GM12864 (cell line): ENCODE results near the gene GIGYF1.

Experiments used
- DNase-seq: peaks from one replicate; pipeline ENCODE4 v3.0.0-alpha.2; 2011; ENCODE audit warnings: low read depth
- H3K4me3 ChIP-seq: 2 replicates; pipeline ENCODE4 v1.5.1; 2011; ENCODE audit warnings: mild to moderate bottlenecking, low read depth, low read length, control low read depth
- TF ChIP-seq, protein P1 (sequence below): IDR thresholded peaks from 2 replicates; pipeline ENCODE4 v1.5.1; 2011; ENCODE audit warnings: low read depth, mild to moderate bottlenecking, moderate library complexity, low read length, control low read depth, inconsistent platforms; ENCODE audit errors: missing control alignments

Gene GIGYF1

DNA sequence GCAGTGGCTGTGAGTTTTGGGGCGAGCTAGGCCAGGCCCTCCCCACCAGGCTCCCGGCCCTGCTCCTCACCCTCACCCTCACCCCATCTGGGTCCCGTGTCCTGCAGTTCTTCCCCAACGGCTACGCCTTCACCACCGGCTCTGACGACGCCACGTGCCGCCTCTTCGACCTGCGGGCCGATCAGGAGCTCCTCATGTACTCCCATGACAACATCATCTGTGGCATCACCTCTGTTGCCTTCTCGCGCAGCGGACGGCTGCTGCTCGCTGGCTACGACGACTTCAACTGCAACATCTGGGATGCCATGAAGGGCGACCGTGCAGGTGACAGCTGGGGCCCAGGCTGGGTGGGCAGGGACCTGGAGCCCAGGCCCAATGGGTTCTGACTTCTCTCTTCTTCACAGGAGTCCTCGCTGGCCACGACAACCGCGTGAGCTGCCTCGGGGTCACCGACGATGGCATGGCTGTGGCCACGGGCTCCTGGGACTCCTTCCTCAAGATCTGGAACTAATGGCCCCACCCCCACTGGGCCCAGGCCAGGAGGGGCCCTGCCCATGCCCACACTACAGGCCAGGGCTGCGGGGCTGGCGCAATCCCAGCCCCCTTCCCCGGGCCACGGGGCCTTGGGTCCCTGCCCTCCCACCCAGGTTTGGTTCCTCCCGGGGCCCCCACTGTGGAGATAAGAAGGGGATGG lies 15.6 kb downstream of the GIGYF1 start:
- TF ChIP-seq, protein P1, sequence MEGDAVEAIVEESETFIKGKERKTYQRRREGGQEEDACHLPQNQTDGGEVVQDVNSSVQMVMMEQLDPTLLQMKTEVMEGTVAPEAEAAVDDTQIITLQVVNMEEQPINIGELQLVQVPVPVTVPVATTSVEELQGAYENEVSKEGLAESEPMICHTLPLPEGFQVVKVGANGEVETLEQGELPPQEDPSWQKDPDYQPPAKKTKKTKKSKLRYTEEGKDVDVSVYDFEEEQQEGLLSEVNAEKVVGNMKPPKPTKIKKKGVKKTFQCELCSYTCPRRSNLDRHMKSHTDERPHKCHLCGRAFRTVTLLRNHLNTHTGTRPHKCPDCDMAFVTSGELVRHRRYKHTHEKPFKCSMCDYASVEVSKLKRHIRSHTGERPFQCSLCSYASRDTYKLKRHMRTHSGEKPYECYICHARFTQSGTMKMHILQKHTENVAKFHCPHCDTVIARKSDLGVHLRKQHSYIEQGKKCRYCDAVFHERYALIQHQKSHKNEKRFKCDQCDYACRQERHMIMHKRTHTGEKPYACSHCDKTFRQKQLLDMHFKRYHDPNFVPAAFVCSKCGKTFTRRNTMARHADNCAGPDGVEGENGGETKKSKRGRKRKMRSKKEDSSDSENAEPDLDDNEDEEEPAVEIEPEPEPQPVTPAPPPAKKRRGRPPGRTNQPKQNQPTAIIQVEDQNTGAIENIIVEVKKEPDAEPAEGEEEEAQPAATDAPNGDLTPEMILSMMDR = no peak
- no peak for DNase-seq
- no peak overlapping the region for H3K4me3 ChIP-seq

- H3K4me3 ChIP-seq = no peak overlapping the region
- TF ChIP-seq, protein P1 = no peak
- no peak for DNase-seq
These were observed 16.5 kb downstream of the GIGYF1 start for GRCh38 chr7:100677308-100678267.

- TF ChIP-seq, protein P1 = no peak
- H3K4me3 ChIP-seq = peak overlapping the region; percentile 98
- DNase-seq = no peak
These were observed 17.3 kb downstream of the GIGYF1 start for GRCh38 chr7:100676501-100677306.

DNA sequence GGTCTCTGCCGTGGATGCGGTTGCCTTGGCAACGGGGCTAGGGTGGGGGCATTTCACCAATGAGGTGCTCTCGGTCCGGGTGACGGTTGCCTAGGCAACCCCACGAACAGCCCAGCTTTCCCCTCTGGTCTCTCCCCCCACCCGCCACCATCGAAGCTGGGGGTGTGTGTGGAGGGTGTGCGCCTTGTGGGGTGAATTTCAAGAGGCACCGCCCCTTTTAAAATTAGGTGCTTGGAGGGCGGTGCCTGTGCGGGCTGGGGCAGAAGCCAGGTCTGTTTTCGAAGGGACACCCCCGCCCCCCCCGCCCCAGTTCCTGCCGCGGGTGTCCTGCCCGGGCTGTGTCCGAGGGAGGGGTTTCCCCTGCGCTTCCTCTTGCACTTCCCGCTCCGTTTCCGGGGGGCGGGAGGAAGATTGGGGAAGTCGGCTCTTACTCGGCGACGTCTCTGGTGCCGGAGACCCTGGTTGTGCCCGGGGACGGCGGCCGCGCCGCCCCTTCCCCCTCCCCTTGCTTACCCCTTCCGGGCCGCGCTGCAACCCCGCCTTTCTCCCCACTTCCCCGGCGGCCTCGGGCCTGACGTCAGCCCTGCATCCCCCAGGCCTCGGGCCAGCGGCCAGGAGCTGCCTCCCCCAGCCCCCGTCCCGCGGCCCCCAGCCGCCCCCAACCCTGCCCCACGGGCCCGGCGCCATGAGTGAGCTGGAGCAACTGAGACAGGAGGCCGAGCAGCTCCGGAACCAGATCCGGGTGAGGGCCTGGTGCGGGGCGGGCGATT lies 18.3 kb downstream of the GIGYF1 start:
- peak; percentile 68 for DNase-seq
- TF ChIP-seq, protein P1 = no peak
- H3K4me3 ChIP-seq = peak overlapping the region; percentile 98

DNA sequence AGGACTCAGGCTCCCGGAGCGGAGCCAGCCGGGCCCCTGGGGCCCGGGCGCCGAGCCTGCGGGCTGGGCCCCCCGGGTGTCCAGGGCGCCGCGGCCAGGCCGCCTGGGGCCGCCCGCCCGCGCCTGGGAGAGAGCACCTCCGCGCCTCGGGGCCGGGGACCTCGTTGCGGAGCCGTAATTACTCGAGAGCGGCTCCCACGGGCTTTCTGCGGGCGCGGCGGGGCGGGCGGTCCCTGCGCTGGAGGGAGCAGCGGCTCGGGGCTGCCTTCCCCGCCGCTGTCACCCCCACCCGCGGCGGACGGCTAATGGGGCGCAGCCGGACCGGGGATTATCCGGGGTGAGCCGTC lies 19.0 kb downstream of the GIGYF1 start:
- peak overlapping the region; percentile 98 for H3K4me3 ChIP-seq
- no peak for DNase-seq

More for the DNA sequence above, 19.0 kb downstream of the GIGYF1 start:
- TF ChIP-seq, protein P1 = no peak
